G401 (cell line): ENCODE measurements around the gene FARP1. TPM values are rescaled to one million over a fixed set of nuclear protein-coding genes. Genes with fewer than 3 reads are reported as not detected.
"Not testable (repeated sequence)": the region's sequence is repeated elsewhere in the genome, so short reads cannot be mapped to it uniquely, and the experiment has no call there.

Experiments used
- DNase-seq: peaks from one replicate; pipeline ENCODE4 v3.0.0-alpha.2; 2015; ENCODE audit warnings: low spot score
- in situ Hi-C: cut with HindIII; loops from 2 replicates; pipeline ENCODE4 v1.10.0; 2016; ENCODE audit warnings: low sequenced_read_pairs, mixed read lengths
- total RNA-seq: library from RNA; depleted of rRNA; stranded (reverse); fragments of >200 nt; shearing (Covaris generic); gene quantifications from 2 replicates; pipeline ENCODE4 v1.2.3, GENCODE V29; 2014

FARP1 gene
- total RNA-seq, 1 experiment from 2014 or later: 50.3 TPM

GRCh38 chr13:98269386-98269785, 126.5 kb downstream of the FARP1 start:
- in situ Hi-C loops: no loop called here
- no peak for DNase-seq

GRCh38 chr13:98270819-98271218, 127.9 kb downstream of the FARP1 start:
- in situ Hi-C loops: no loop called here
- no peak for DNase-seq

- DNase-seq, in situ Hi-C loops: not testable (repeated sequence)
Measured at GRCh38 chr13:98271646-98272045, 128.8 kb downstream of the FARP1 start.

GRCh38 chr13:98272549-98272948, 129.7 kb downstream of the FARP1 start:
- in situ Hi-C loops: no loop called here
- DNase-seq: no peak

GRCh38 chr13:98273067-98273823, 130.4 kb downstream of the FARP1 start:
- DNase-seq: no peak
- in situ Hi-C loops: no loop called here

- in situ Hi-C loops: no loop called here
- DNase-seq: no peak
Measured at GRCh38 chr13:98273824-98274742, 131.2 kb downstream of the FARP1 start.

- no peak for DNase-seq
- in situ Hi-C loops: no loop called here
Measured at GRCh38 chr13:98274921-98275487, 132.1 kb downstream of the FARP1 start.

GRCh38 chr13:98275681-98276171, 132.8 kb downstream of the FARP1 start:
- DNase-seq: no peak
- in situ Hi-C loops: no loop called here

GRCh38 chr13:98276486-98276885, 133.6 kb downstream of the FARP1 start:
- in situ Hi-C loops: no loop called here
- no peak for DNase-seq

- in situ Hi-C loops: no loop called here
- no peak for DNase-seq
Measured at GRCh38 chr13:98278068-98278724, 135.3 kb downstream of the FARP1 start.

- in situ Hi-C loops: no loop called here
- DNase-seq: no peak
Measured at GRCh38 chr13:98279473-98280175, 136.7 kb downstream of the FARP1 start.

GRCh38 chr13:98280176-98280510, 137.2 kb downstream of the FARP1 start:
- no peak for DNase-seq
- in situ Hi-C loops: no loop called here

- DNase-seq: no peak
- in situ Hi-C loops: no loop called here
Measured at GRCh38 chr13:98284679-98285078, 141.8 kb downstream of the FARP1 start.

- DNase-seq: no peak
- in situ Hi-C loops: no loop called here
Measured at GRCh38 chr13:98285317-98285716, 142.4 kb downstream of the FARP1 start.

- DNase-seq: no peak
Measured at GRCh38 chr13:98285852-98286594, 143.1 kb downstream of the FARP1 start.

GRCh38 chr13:98286799-98287198, 143.9 kb downstream of the FARP1 start:
- no peak for DNase-seq
- in situ Hi-C loops: no loop called here

More at GRCh38 chr13:98285852-98286594, 143.1 kb downstream of the FARP1 start:
- in situ Hi-C loops: no loop called here

- in situ Hi-C loops: no loop called here
- DNase-seq: no peak
Measured at GRCh38 chr13:98288211-98288610, 145.3 kb downstream of the FARP1 start.

GRCh38 chr13:98289339-98289945, 146.5 kb downstream of the FARP1 start:
- in situ Hi-C loops: no loop called here
- DNase-seq: no peak
